ENCODE data around the gene TRAF3IP3.

- no peak for TF ChIP-seq GATA3 (IDR thresholded peaks at IDR 0.05; ENCODE audit: low read depth, low read length)
- no peak for TF ChIP-seq GATA2 (IDR thresholded peaks at IDR 0.05; ENCODE audit: low read depth, low read length)
These were observed 7.2 kb upstream of the TRAF3IP3 start for GRCh38 chr1:209748620-209749019.

All from SH-SY5Y (cell line).